ENCODE results near the gene OBSL1.

OBSL1 gene

GRCh38 chr2:219612577-219613286 is 41.4 kb upstream of the OBSL1 start:
- H3K36me3 ChIP-seq (ENCODE audit: low read depth), result peaks cover 5% of the 10 kb centered on the region
- DNase-seq (ENCODE audit: low spot score) (no peak), ATAC-seq (ENCODE audit: low read depth) (no peak)
- TF ChIP-seq CTCF (IDR thresholded peaks at IDR 0.05; ENCODE audit: poor library complexity, severe bottlenecking), result no peak
- H3K4me3 ChIP-seq (ENCODE audit: severe bottlenecking), result no peak overlapping the region
- no peaks in the 10 kb centered on the region for H3K4me1 ChIP-seq (ENCODE audit: insufficient read depth, poor library complexity, severe bottlenecking)
- H3K9me3 ChIP-seq (ENCODE audit: severe bottlenecking), result no peaks in the 10 kb centered on the region
- H3K27ac ChIP-seq (ENCODE audit: poor library complexity, severe bottlenecking), result no peak overlapping the region
- no peaks in the 10 kb centered on the region for H3K27me3 ChIP-seq (ENCODE audit: insufficient read depth, poor library complexity, severe bottlenecking)

GRCh38 chr2:219611866-219612576 is 40.7 kb upstream of the OBSL1 start:
- DNase-seq (ENCODE audit: low spot score), result no peak
- no peaks in the 10 kb centered on the region for H3K4me1 ChIP-seq (ENCODE audit: insufficient read depth, poor library complexity, severe bottlenecking)
- no peaks in the 10 kb centered on the region for H3K9me3 ChIP-seq (ENCODE audit: severe bottlenecking)
- H3K27ac ChIP-seq (ENCODE audit: poor library complexity, severe bottlenecking), result no peak overlapping the region
- no peaks in the 10 kb centered on the region for H3K27me3 ChIP-seq (ENCODE audit: insufficient read depth, poor library complexity, severe bottlenecking)
- no peak for TF ChIP-seq CTCF (IDR thresholded peaks at IDR 0.05; ENCODE audit: poor library complexity, severe bottlenecking)
- no peak for ATAC-seq (ENCODE audit: low read depth)
- H3K36me3 ChIP-seq (ENCODE audit: low read depth), result peaks cover 7% of the 10 kb centered on the region
- no peak overlapping the region for H3K4me3 ChIP-seq (ENCODE audit: severe bottlenecking)

- peaks cover 8% of the 10 kb centered on the region for H3K36me3 ChIP-seq (ENCODE audit: low read depth)
- no peak for TF ChIP-seq CTCF (IDR thresholded peaks at IDR 0.05; ENCODE audit: poor library complexity, severe bottlenecking)
- H3K4me3 ChIP-seq (ENCODE audit: severe bottlenecking), result no peak overlapping the region
Observed at GRCh38 chr2:219611306-219611705, 40.0 kb upstream of the OBSL1 start.

GRCh38 chr2:219609149-219609750 is 37.9 kb upstream of the OBSL1 start:
- Histone ChIP-seq H3K9me3 (ENCODE audit: severe bottlenecking) (no peaks in the 10 kb centered on the region), H3K36me3 (ENCODE audit: low read depth) (peaks cover 14% of the 10 kb centered on the region), H3K27ac (ENCODE audit: poor library complexity, severe bottlenecking) (no peak overlapping the region), H3K4me1 (ENCODE audit: insufficient read depth, poor library complexity, severe bottlenecking) (no peaks in the 10 kb centered on the region), H3K4me3 (ENCODE audit: severe bottlenecking) (no peak overlapping the region), H3K27me3 (ENCODE audit: insufficient read depth, poor library complexity, severe bottlenecking) (no peaks in the 10 kb centered on the region)
- ATAC-seq (ENCODE audit: low read depth), result no peak
- TF ChIP-seq CTCF (IDR thresholded peaks at IDR 0.05; ENCODE audit: poor library complexity, severe bottlenecking), result no peak
- DNase-seq (ENCODE audit: low spot score), result no peak

More at GRCh38 chr2:219611306-219611705, 40.0 kb upstream of the OBSL1 start:
- H3K27me3 ChIP-seq (ENCODE audit: insufficient read depth, poor library complexity, severe bottlenecking), result no peaks in the 10 kb centered on the region
- no peaks in the 10 kb centered on the region for H3K9me3 ChIP-seq (ENCODE audit: severe bottlenecking)
- H3K27ac ChIP-seq (ENCODE audit: poor library complexity, severe bottlenecking), result no peak overlapping the region
- no peaks in the 10 kb centered on the region for H3K4me1 ChIP-seq (ENCODE audit: insufficient read depth, poor library complexity, severe bottlenecking)
- ATAC-seq (ENCODE audit: low read depth), result no peak
- no peak for DNase-seq (ENCODE audit: low spot score)
